ENCODE data around the gene HIPK3.
"Not testable (repeated sequence)": the region's sequence is repeated elsewhere in the genome, so short reads cannot be mapped to it uniquely, and the experiment has no call there.

Gene HIPK3

DNA sequence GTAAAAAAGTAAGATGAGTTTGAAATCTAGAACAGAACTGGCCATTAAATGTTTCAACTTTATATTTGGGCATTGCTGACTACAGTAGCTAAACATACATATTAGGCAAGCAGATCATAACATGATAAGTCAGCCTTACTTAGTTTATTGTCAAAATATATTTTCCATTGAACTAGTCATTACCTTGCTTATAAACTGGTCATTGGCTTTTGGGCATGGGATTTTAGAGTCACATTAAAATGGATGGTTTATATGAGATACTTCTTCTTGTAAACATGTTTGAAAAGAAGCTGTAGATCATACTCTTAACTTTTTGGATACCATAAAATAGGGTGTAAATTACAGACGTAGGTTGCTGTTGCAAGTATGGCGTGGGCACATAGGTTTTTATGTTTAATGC, 2.7 kb downstream of the HIPK3 start:
- no peak for DNase-seq

DNA sequence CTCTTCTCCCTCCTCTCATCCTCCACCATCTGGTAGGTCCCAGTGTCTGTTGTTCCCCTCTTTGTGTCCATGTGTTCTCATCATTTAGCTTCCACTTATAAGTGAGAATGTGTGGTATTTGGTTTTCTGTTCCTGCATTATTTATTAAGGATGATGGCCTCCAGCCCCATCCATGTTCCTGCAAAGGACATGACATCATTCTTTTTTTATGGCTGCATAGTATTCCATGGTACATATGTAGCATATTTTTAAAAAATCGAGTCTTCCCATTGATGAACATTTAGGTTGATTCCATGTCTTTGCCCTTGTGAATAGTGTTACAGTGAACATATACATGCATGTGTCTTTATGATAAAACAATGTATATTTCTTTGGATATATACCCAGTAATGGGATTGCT, 4.2 kb downstream of the HIPK3 start:
- DNase-seq, result not testable (repeated sequence)

GRCh38 chr11:33262011-33262645, 4.9 kb downstream of the HIPK3 start:
- DNase-seq, result no peak

DNA sequence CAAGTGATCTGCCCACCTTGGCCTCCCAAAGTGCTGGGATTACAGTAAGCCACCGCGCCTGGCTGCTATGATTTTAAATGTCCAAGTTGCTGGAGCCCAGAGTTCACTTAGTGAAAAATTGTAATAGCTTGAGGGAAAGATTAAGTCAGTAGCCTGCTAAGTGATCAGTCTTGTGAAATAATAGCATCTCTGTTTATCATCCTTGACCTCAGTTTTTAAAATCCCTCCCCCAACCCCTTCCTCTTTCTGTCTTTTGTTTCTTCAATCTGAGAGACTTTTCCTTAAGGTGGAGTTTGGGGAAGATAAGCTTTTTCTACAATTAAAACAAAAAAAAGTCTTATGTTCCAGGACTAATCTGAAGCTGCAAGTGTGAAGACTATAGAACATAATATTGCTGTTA, 6.4 kb downstream of the HIPK3 start:
- no peak for DNase-seq

DNA sequence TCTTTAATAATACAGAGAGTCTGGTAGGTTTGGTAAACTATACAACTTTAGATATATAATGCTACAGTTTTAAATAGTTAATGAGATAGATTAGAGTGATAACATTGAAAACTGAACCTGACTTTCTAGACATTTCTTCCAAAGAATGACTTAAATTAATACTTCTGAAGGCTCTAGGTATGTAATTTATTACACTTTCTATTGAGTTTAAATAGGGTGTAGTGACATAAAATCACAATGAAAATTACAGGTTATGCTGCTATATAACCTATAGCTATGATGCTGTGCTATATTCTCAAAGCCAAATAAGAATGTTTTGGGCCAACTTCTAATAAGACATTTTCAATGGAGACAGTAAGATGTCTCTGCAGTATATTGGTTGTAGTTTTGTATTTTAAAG, 7.7 kb downstream of the HIPK3 start:
- DNase-seq, result no peak

DNA sequence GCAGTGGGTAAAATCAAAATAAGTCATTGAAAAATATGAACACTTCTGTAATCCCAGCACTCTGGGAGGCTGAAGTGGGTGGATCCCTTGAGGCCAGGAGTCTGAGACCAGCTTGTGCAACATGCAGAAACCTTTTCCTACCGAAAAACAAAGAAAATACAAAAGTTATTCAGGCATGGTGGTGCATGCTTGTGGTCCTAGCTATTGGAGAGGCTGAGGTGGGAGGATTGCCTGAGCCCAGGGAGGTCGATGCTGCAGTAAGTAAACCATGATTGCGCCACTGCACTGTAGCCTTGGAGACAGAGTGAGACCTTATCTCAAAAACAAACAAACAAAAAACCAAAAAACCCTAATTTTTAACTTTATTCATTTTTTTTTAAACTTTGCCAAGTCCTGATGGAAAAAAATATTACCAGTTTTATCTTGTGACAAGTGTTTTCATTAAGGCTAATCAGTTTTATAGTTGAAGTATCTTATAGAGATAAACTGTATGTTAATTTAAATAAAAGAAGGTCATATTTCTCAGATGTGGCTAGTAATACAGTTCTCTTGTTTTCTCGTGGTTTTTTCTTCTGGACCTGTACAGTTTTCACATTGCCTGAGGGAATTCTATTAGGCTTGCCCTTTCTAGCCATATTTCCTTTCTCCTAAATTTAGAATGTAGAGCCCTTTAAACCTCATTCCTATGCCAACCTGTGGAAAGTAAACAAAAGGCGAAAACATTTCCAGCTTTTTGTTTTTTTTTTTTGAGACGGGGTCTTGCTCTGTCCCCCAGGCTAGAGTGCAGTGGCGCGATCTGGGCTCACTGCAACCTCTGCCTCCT, 9.4 kb downstream of the HIPK3 start:
- no peak for DNase-seq

DNA sequence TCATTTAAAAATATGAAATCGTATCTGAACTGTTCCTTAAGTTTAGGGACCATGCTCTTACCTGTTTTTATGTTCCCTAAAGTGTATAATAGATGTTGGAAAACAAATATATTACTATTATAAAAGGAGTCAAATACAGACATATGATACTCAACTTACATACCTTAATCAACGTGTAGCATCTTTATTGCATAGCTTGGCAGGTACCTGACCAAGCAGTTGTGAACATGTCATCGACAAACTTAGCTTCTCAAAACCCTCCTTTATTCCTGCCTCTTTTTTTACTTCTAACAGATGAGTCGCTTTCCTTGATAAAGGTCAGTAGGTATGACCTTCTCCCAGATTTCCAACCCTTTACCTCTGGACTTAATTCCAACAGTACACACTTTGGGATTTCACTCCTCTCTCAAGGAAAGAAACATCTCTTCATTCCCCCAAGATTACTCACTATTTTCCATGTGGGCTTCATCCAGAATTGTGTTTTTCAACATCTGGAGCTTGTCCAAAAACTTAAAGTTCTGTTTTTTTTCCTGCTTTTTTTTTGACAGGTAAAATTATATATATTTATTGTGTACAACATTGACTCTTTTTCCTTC, 11.9 kb downstream of the HIPK3 start:
- no peak for DNase-seq

DNA sequence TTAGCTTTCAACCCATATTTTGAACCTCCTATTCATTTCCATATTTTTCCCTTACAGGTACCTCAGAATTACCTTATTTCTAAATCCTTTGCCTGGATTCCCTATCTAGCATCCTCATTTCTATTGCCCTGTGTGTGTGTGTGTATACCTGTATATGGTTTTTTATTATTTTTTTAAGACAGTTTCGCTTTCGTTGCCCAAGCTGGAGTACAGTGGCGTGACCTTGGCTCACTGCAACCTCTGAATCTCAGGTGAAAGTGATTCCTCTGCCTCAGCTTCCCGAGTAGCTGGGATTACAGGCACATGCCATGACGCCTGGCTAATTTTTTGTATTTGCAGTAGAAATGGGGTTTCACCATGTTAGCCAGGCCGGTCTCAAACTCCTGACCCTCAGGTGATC, 12.6 kb downstream of the HIPK3 start:
- no peak for DNase-seq

- DNase-seq, result no peak
Measured at GRCh38 chr11:33271059-33271458, 13.9 kb downstream of the HIPK3 start.

- DNase-seq, result no peak
Measured at GRCh38 chr11:33272338-33273107, 15.3 kb downstream of the HIPK3 start.

- no peak for DNase-seq
Measured at GRCh38 chr11:33273656-33274055, 16.5 kb downstream of the HIPK3 start.

GRCh38 chr11:33280411-33280810, 23.2 kb downstream of the HIPK3 start:
- DNase-seq, result no peak

- DNase-seq, result no peak
Measured at GRCh38 chr11:33281758-33282157, 24.6 kb downstream of the HIPK3 start.

DNA sequence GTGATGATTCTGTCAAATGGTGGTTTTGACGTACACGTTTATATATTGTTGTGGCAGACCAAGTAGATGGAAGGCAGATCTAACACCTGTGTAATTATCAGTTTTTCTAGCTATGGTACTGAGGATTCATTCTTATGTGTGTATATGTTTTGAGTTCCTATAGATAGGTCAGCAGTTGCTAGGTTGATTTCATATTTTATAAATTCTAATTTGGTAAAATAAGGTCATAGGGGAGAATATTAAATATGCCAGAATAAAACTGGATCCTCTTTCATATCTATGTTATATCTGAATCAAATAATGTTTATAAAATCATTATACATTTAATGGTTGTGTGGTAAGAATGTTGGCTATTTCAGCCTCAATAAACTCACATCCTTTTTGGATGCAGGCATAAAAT, 27.6 kb downstream of the HIPK3 start:
- DNase-seq, result no peak

- DNase-seq, result no peak
Measured at GRCh38 chr11:33290319-33290718, 33.1 kb downstream of the HIPK3 start.

GRCh38 chr11:33291004-33291777, 34.0 kb downstream of the HIPK3 start:
- no peak for DNase-seq

- no peak for DNase-seq
Measured at GRCh38 chr11:33292311-33292710, 35.1 kb downstream of the HIPK3 start.

GRCh38 chr11:33294224-33294623, 37.0 kb downstream of the HIPK3 start:
- no peak for DNase-seq

DNA sequence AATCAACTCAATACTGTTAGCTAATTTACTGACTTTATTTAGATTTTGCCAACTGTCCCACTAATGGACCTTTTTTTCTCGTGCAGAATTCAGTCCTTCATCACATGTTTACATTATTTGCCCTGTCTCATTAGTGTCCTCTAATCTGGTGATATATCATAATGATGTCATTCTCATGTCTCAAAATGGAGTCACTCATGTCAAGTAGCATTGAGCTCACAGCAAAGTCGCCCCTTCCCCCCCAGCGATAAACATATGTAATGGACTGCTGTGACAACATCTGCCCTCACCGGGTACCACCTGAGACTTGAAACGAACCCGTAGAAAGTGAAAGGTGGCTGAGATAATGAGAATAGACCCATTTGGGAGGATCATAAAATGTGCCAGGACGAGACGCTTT, 37.6 kb downstream of the HIPK3 start:
- no peak for DNase-seq

GRCh38 chr11:33296695-33297094, 39.5 kb downstream of the HIPK3 start:
- DNase-seq, result no peak

DNA sequence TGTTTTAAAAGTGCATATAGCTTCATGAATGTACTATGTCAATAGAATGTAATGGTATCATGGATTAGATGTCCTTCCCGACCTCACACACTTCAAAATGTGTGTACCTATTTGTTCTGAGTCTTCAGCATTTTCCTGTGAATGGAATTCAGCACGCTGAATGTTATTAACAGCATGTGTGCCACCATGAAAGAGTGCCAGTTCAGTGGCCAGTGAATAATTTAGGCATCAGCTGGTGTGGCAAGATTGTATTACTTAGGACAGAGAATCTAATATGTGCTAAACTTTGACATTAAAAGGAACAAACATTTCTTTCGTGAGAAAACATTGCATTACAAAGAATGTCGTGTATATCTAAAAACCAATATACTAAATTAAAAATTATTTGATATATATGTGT, 46.4 kb downstream of the HIPK3 start:
- DNase-seq, result no peak

GRCh38 chr11:33306821-33307220, 49.6 kb downstream of the HIPK3 start:
- DNase-seq, result not testable (repeated sequence)

- no peak for DNase-seq
Measured at GRCh38 chr11:33307984-33308383, 50.8 kb downstream of the HIPK3 start.
